Right lobe of liver (tissue), 4 donors: Measurements from ENCODE around the gene FBXW11.

ENCODE experiments used
- CTCF ChIP-seq, 4 donors: fragments of 200-600 bp in 3 of 4; fragments of 450-650 bp in 1 of 4; IDR thresholded peaks; one replicate each; pipeline versions ENCODE4 v1.5.1 to v1.8.0; 2016 to 2022; ENCODE audit warnings: antibody characterized with exemption in 4 of 4, mild to moderate bottlenecking in 2 of 4
- POLR2A ChIP-seq: fragments of 450-650 bp; IDR thresholded peaks from one replicate; pipeline ENCODE4 v1.6.1; 2017; ENCODE audit warnings: antibody characterized with exemption, mild to moderate bottlenecking
- donor health status: DM: no; HTN: no; CAD: no.
- donor health status: DM: no; HTN: no; CAD: no.
- donor health status: DM: no; HTN: yes; CAD: no.

GRCh38 chr5:171895081-171895480, 111.4 kb downstream of the FBXW11 start:
- TF ChIP-seq CTCF (IDR thresholded peaks at IDR 0.05) (no peak), POLR2A (no peak)
